Inflammatory macrophage treated with lipopolysaccharide for 4 hours (primary cell): ENCODE data around the gene LSAMP.
"Not testable (repeated sequence)": the region's sequence is repeated elsewhere in the genome, so short reads cannot be mapped to it uniquely, and the experiment has no call there.

ENCODE experiments used
- DNase-seq: peaks from one replicate; pipeline ENCODE4 v3.0.0-alpha.2; 2020

Gene LSAMP

GRCh38 chr3:115784739-115785536, 660.3 kb downstream of the LSAMP start:
- DNase-seq = no peak

GRCh38 chr3:115783938-115784738, 661.1 kb downstream of the LSAMP start:
- peak; percentile 73 for DNase-seq

- not testable (repeated sequence) for DNase-seq
Measured at GRCh38 chr3:115783426-115783825, 661.9 kb downstream of the LSAMP start.

DNA sequence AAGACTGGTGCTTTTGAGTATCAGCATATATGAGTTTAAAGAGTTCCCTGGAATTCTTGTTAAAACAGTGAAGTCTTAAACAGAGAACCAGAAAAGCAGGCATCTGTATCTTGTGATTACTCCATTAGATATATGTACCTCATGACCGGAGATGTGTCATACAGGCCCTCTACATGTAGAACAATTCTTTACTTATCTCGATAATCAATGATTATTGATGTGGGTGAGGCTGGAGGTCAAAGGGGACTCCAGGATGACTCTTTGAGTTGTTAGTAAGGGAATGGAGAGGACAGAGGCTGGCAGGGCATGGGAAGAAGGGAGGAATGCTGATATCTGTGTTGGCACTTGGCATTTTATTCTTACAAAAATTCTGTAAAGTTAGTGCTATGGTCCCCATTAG, 666.3 kb downstream of the LSAMP start:
- DNase-seq = no peak

- no peak for DNase-seq
Measured at GRCh38 chr3:115772951-115773350, 672.3 kb downstream of the LSAMP start.

DNA sequence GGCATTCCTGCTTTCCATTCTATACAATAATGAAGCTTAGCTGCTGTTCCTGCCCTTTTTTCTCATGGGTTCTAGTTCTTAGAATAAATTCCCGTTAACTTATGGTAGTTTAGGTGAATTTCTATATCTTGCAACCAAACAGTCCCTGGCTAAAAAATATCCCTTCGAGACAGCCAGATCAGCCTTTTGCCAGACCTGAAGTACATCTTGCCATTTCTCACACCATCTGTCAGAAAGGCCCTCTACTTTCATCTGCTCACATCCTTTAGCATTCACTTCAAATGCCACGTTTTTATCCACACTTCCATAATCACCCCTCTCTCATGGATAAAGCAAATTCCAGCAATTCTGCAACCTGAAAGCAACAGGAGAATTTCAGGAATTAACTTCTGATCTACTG, 676.6 kb downstream of the LSAMP start:
- DNase-seq = no peak

GRCh38 chr3:115766587-115767482, 678.5 kb downstream of the LSAMP start:
- peak; percentile 5 for DNase-seq

DNA sequence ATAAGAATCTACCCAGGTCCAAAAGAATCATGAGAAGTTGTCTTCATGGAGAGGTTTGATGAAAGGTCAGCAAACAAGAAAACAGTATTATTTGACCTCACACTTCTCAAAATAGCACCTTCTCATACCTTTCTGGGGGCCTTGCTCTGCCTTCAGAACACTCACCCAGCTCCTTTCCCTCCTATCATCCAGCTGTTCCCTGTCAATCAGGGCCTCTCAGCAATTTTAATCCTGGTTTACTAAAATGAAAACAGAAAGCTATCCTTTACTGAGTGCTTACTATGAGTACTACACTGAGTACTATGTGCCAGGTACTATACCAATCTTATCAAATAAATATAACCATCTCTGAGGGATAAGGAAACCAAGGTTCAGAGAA, 683.4 kb downstream of the LSAMP start:
- DNase-seq = no peak

DNA sequence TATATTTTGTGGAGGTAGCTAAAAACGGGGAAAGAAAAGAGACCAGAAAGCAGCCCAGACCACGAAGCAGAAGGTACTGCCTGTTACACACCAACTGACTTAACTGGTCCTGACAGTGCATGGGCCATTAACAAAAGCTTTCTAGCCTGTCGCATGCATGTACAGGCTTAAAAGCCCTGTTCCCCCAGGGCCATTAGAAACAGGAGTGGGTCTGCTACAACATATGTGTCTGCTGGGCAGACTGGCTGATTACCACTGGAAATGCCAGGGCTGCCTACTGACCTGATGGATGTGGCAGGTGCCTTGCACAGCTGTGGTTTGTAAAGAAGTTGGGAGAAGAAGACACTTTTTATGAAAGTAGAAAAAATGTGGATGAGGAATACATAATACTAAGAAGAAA, 684.6 kb downstream of the LSAMP start:
- DNase-seq = no peak

GRCh38 chr3:115758076-115758763, 687.1 kb downstream of the LSAMP start:
- DNase-seq = no peak

DNA sequence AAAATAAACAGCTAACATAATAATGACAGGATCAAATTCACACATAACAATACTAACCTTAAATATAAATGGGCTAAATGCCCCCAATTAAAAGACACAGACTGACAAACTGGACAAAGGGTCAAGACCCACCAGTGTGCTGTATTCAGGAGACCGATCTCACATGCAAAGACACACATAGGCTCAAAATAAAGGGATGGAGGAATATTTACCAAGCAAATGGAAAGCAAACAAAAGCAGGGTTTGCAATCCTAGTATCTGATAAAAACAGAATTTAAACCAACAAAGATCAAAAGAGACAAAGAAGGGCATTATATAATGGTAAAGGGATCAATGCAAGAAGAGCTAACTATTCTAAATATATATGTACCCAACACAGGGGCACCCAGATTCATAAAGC, 692.3 kb downstream of the LSAMP start:
- not testable (repeated sequence) for DNase-seq
